Ishikawa (cell line): Measurements from ENCODE around the gene SCN10A.

ENCODE experiments used
- CEBPB ChIP-seq: IDR thresholded peaks from 2 replicates; pipeline ENCODE4 v1.6.1; 2012
- CREB1 ChIP-seq: IDR thresholded peaks from 2 replicates; pipeline ENCODE4 v1.6.1; 2012; ENCODE audit warnings: low read depth
- EP300 ChIP-seq: IDR thresholded peaks from 2 replicates; pipeline ENCODE4 v1.6.1; 2012; ENCODE audit warnings: borderline replicate concordance
- FOXM1 ChIP-seq: IDR thresholded peaks from 2 replicates; pipeline ENCODE4 v1.6.1; 2012; ENCODE audit warnings: low read depth, borderline replicate concordance
- NFIC ChIP-seq: IDR thresholded peaks from 2 replicates; pipeline ENCODE4 v1.6.1; 2012
- RAD21 ChIP-seq: IDR thresholded peaks from 2 replicates; pipeline ENCODE4 v1.6.1; 2012; ENCODE audit warnings: low read depth
- TAF1 ChIP-seq: IDR thresholded peaks from 2 replicates; pipeline ENCODE4 v1.6.1; 2012; ENCODE audit warnings: low read depth, mild to moderate bottlenecking
- YY1 ChIP-seq: IDR thresholded peaks from 2 replicates; pipeline ENCODE4 v1.6.1; 2012; ENCODE audit warnings: low read depth
- ZBTB7A ChIP-seq: IDR thresholded peaks from 2 replicates; pipeline ENCODE4 v1.6.1; 2012; ENCODE audit warnings: low read depth
- TF ChIP-seq, protein P1 (sequence below): IDR thresholded peaks from 2 replicates; pipeline ENCODE4 v1.6.1; 2012
- TF ChIP-seq, protein P2 (sequence below): IDR thresholded peaks from 2 replicates; pipeline ENCODE4 v1.6.1; 2012
- TF ChIP-seq, protein P3 (sequence below): IDR thresholded peaks from 2 replicates; pipeline ENCODE4 v1.6.1; 2012; ENCODE audit warnings: low read depth, mild to moderate bottlenecking

The SCN10A gene

DNA sequence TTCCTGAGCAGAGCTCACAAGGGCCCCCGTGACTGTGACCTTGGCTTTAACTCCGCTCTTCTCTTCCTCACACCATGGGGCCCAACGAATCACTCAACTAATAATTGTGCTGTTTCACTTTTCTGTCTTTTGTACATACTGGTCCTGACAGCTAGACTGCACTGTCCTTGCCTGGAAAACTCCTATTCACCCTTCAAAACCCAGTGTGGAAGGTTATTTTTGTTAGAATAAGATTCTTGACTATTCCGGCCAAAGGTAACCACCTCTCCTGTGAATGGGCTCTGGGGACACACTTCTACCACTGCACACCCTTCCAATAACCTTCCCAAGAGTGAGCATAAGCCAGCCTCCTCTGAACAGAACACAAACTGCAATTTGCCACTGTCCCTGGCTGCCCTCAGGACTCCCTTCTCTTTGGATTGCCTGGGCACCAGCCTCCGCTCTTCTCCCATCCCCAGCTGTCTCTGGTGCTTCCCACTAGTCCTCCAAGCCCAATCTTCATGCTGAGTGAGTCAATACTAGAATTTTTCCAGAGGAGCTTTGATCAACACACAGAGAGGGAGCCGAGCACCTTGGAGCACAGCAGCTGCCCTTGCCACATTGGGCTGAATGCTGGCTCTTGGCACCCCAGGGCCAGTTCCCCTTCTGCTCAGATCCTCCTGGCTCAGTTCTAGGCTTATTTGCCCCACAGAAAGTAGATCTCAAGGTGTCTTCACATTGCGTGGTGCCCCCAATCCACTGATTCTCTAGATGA lies 168.6 kb downstream of the SCN10A start:
- TF ChIP-seq CREB1 (no peak), EP300 (no peak), CEBPB (no peak), RAD21 (no peak), FOXM1 (no peak), YY1 (no peak), NFIC (no peak), ZBTB7A (no peak), TAF1 (no peak)
- TF ChIP-seq, protein P1, sequence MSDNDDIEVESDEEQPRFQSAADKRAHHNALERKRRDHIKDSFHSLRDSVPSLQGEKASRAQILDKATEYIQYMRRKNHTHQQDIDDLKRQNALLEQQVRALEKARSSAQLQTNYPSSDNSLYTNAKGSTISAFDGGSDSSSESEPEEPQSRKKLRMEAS = no peak
- TF ChIP-seq, protein P2, sequence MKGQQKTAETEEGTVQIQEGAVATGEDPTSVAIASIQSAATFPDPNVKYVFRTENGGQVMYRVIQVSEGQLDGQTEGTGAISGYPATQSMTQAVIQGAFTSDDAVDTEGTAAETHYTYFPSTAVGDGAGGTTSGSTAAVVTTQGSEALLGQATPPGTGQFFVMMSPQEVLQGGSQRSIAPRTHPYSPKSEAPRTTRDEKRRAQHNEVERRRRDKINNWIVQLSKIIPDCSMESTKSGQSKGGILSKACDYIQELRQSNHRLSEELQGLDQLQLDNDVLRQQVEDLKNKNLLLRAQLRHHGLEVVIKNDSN = no peak
- TF ChIP-seq, protein P3, sequence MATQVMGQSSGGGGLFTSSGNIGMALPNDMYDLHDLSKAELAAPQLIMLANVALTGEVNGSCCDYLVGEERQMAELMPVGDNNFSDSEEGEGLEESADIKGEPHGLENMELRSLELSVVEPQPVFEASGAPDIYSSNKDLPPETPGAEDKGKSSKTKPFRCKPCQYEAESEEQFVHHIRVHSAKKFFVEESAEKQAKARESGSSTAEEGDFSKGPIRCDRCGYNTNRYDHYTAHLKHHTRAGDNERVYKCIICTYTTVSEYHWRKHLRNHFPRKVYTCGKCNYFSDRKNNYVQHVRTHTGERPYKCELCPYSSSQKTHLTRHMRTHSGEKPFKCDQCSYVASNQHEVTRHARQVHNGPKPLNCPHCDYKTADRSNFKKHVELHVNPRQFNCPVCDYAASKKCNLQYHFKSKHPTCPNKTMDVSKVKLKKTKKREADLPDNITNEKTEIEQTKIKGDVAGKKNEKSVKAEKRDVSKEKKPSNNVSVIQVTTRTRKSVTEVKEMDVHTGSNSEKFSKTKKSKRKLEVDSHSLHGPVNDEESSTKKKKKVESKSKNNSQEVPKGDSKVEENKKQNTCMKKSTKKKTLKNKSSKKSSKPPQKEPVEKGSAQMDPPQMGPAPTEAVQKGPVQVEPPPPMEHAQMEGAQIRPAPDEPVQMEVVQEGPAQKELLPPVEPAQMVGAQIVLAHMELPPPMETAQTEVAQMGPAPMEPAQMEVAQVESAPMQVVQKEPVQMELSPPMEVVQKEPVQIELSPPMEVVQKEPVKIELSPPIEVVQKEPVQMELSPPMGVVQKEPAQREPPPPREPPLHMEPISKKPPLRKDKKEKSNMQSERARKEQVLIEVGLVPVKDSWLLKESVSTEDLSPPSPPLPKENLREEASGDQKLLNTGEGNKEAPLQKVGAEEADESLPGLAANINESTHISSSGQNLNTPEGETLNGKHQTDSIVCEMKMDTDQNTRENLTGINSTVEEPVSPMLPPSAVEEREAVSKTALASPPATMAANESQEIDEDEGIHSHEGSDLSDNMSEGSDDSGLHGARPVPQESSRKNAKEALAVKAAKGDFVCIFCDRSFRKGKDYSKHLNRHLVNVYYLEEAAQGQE = no peak
